NCI-H69 (cell line): ENCODE measurements around the gene TRIM66.

Experiments used
- DNase-seq: peaks from one replicate; lab custom pipeline; 2025; lab: John Stamatoyannopoulos, UW

The TRIM66 gene

GRCh38 chr11:8566613-8567210, 115.8 kb downstream of the TRIM66 start:
- DNase-seq, result peak; percentile 77

GRCh38 chr11:8564526-8564925, 117.9 kb downstream of the TRIM66 start:
- DNase-seq, result no peak
